Activated CD4-positive, alpha-beta T cell treated with anti-CD3 and anti-CD28 coated beads for 1 hour (primary cell): ENCODE measurements around the gene MARCKS.

ENCODE experiments used
- DNase-seq: peaks from one replicate; pipeline ENCODE4 v3.0.0-alpha.2; 2020

Gene MARCKS

DNA sequence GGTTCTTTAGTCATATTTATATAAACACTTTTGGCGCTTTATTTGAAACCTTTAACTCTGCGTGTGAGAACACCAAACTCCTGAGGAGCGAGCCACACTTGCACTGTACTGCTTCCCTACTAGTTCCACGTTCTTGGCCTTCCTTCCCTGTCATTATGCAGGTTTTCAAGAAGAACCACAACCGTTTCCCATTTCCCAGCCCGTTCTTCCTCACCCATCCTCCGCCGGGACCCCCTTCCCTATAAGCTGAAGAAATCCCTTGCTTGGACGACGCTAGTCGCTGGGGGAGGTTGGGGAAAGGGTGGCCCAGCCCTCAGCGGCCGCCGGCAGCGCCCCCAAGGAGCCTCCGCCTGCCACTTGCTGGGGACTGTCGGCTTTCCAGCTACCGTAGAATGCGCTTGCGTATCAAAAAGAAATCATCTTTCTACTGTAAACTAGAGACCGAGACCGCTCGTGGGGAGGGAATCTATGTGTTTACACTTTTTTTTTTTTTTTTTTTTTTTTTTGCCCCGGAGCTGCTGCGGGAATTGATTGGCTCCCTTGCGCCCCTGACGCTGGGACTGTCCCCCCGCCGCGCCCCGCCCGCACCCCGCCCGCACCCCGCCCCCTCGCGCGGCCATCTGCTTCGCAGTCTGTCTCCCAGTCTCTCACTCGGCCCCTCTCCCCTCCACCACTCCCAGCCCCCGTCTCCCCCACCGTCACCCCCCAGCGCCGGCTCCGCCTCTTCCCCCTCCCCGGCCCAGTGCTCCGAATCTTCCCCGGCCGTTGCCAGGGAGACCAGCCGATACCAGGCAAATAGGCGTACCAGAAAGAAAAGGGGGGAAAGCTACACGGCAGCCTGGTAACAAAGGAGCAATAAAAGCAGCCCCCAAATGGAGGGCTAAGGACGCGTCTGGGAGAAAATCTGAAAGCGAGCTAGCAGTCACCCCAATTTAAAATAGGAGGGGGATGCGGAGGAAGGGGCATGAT, 2.3 kb upstream of the MARCKS start:
- no peak for DNase-seq

DNA sequence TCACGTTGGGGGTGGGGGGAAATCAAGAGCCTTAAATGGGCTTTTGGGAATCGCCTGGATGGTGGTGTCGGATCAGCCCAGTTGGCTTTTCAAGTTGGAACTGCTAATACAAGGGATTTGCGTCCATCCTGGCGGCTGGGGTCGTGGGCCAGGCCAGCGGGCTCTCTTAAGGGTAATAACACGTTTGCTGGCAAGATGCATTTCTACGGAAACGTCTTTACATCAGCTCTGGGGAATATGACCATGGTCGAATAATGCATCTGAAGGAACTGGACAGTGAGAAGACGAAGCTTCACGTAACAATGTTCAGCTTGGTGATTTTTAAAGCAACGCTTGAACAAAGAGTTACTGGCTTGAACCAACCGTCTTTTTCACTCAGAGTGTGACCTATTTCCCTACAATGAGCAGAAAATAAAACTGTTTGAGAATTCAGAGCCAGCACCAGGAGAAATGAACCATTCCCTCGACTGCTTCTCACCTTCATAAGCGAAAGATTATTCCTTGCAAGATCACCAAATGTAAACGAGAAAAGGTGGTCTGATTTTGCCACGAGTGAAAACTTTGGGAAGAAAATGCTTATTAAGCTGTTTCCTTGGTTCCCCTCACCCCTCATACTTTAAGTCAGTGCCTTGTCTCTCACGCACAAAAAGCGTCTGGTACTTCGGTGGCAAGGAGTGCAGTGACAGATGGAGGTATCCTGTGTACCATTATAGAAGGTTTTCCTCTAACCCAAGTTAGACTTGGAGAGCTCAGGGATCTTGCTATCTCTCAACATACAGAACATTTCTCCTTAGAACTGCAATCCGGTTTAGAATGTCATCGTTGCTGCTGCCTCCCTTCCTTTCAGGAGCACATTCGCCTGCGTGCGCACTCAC, 1.4 kb upstream of the MARCKS start:
- DNase-seq, result no peak

DNA sequence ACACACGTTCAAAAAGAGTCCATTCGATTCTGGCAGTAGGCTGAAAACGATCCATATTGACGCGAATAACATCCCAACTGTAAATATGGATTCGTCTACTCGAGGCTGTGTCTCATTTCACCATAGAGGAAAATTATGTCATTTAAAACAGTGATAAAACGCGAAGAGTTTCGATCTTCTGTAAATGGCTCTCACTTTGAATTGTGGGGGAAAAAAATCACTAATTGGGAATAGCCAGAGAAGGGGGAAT, 845 bp upstream of the MARCKS start:
- DNase-seq, result no peak

DNA sequence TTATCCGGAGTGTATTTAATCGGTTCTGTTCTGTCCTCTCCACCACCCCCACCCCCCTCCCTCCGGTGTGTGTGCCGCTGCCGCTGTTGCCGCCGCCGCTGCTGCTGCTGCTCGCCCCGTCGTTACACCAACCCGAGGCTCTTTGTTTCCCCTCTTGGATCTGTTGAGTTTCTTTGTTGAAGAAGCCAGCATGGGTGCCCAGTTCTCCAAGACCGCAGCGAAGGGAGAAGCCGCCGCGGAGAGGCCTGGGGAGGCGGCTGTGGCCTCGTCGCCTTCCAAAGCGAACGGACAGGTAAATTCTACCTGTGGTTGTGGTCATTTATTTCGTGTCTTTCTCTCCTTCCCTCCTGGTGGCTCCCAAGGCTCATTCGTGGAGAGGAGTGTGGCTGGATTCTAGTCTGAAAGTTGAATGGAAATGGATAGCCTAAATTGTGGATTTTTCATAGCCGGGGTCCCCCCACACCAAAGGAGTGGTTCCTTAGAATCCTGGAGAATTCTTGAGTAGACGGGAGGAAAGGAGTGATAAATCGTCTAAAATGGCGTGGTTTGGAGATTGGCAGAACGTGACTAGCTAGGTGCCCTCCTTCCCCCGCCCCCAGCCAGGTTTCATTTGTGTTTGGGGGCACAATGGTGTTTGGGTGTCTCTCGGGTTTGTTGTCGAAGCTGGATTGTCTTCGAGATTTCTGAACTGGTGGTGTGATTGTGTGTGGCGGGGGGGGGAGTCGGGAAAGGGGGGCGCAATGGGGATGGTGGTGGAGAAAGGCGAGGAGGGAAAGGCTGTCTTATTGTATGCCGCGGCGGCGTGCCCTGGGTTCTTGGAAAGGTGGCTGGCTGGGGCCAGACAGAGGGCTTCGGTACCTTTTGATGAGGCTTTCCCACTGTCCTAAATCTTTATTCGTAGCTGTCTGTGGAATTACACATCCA, 673 bp downstream of the MARCKS start:
- no peak for DNase-seq

DNA sequence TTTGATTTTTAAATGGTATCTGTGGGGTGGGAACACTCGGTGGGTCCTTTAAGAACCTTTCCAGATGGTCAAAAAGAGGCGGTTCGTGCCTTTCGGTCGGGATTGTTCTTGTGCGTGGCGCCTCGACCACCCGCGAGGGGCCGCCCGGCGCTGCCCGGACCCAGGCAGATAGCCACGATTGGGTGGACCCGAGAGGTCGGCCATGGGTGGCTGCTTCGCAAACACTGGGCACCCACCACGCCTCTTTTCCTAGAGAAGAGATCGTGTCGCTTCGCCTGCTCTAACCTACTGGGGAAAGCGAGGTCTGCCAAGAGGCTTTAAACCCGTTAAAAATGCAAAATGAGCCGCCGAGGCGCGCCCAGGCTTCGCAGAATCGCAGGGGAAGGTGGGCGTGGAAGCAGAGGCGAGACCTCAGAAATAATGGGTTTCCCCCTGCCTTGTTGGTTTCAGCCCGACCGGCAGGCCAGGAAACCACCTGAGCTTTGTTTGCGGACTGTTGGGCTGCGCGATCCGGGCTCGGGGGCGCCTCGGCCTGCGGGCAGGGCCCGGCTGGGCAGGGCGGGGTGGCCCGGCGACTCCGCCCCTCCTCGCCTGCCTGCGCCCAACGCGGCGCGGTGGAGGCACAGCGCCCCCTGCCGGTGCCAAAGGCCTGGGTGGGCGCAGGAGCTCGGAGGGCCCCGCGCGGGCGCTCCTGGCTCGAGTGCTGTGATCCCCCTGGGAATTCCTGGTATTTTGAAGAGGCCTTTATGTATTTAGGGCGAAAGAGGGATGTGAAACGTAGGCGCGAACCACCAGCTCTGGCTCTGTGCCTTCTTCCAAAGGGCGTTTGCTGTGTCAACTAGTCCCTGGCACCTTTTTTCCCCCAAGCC, 1.6 kb downstream of the MARCKS start:
- DNase-seq, result peak; percentile 54

DNA sequence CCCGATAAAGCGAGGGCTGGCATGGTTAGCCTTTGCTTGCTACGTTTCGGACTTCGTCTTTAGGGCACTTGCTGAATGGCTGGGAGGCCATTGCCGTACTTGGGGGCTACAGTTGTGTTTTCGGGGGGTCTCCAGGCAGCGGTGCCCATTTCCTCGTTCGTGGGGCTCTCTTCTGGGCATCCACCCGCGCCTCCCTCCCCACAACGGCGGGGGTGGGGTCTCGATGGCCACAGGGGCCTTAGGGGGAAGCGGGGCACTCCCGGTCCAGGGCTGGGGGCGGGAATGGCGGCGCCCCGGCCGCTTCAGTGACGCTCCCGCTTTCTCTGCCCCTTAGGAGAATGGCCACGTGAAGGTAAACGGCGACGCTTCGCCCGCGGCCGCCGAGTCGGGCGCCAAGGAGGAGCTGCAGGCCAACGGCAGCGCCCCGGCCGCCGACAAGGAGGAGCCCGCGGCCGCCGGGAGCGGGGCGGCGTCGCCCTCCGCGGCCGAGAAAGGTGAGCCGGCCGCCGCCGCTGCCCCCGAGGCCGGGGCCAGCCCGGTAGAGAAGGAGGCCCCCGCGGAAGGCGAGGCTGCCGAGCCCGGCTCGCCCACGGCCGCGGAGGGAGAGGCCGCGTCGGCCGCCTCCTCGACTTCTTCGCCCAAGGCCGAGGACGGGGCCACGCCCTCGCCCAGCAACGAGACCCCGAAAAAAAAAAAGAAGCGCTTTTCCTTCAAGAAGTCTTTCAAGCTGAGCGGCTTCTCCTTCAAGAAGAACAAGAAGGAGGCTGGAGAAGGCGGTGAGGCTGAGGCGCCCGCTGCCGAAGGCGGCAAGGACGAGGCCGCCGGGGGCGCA, 2.4 kb downstream of the MARCKS start:
- no peak for DNase-seq

DNA sequence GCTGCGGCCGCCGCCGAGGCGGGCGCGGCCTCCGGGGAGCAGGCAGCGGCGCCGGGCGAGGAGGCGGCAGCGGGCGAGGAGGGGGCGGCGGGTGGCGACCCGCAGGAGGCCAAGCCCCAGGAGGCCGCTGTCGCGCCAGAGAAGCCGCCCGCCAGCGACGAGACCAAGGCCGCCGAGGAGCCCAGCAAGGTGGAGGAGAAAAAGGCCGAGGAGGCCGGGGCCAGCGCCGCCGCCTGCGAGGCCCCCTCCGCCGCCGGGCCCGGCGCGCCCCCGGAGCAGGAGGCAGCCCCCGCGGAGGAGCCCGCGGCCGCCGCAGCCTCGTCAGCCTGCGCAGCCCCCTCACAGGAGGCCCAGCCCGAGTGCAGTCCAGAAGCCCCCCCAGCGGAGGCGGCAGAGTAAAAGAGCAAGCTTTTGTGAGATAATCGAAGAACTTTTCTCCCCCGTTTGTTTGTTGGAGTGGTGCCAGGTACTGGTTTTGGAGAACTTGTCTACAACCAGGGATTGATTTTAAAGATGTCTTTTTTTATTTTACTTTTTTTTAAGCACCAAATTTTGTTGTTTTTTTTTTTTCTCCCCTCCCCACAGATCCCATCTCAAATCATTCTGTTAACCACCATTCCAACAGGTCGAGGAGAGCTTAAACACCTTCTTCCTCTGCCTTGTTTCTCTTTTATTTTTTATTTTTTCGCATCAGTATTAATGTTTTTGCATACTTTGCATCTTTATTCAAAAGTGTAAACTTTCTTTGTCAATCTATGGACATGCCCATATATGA, 3.2 kb downstream of the MARCKS start:
- DNase-seq, result no peak

DNA sequence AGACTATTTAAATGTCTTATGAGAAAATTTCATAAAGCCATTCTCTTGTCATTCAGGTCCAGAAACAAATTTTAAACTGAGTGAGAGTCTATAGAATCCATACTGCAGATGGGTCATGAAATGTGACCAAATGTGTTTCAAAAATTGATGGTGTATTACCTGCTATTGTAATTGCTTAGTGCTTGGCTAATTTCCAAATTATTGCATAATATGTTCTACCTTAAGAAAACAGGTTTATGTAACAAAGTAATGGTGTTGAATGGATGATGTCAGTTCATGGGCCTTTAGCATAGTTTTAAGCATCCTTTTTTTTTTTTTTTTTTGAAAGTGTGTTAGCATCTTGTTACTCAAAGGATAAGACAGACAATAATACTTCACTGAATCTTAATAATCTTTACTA, 5.0 kb downstream of the MARCKS start:
- no peak for DNase-seq

DNA sequence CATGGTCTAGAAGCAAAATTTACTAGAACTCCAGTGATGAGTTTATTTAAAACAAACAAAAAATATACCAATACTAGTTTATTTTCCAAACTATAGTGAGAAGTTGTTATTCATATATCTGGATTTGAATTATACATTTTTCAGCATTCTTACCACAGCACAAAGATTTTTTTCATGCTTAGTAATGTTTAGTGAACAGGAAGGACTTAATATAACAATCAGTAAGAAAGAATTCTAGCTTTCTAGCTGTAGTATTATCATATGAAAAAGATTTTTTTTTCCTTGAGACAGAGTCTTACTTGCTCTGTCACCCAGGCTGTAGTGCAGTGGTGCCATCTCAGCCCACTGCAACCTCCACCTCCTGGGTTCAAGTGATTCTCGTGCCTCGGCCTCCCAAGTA, 13.8 kb downstream of the MARCKS start:
- DNase-seq, result no peak

DNA sequence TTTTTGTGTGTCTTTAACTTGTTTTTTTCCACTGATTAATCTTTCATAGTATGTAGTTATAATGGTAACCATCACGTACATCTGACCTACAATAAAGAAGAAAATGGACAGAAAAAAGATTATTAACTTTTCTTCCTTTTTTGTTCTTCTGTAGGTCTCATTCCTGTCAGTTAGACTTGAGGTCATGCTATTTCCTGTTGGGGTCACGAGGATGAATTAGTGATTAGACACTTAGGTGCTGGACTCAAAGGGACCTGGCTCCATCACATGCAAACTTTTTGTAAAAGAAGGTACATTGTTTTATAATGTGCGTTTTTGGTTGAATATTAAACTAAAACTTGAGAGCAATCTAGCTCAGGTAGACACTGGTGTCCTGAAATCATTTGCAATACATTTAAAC, 14.8 kb downstream of the MARCKS start:
- no peak for DNase-seq

DNA sequence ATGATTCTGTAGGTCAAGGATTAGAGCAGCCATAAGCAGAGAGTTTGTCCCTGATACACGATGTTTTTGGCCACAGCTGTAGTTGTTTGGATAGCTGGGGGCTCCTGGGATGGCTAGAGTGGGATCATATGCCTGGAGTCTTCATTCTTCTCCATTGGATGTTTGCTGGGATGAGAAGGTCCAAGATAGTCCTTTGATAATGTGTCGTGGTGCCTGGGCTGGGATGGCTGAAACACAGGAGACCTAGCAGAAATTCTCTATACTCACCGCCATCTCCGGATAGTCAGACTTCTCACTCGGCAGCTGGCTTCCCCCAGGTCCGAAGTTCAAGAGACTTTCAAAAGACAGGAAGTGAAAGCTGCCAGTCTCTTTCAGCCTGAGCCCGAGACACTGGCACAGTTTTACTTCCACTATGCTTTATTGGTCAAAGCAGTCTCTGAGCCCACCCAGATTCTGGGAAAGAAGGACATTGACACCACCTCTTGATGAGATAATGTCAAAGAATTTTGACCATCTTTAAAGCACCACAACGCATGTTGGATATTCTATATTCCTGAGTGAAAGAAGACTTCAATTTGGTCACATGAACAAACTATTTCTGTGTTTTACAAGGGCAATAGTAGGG, 16.0 kb downstream of the MARCKS start:
- DNase-seq, result no peak

DNA sequence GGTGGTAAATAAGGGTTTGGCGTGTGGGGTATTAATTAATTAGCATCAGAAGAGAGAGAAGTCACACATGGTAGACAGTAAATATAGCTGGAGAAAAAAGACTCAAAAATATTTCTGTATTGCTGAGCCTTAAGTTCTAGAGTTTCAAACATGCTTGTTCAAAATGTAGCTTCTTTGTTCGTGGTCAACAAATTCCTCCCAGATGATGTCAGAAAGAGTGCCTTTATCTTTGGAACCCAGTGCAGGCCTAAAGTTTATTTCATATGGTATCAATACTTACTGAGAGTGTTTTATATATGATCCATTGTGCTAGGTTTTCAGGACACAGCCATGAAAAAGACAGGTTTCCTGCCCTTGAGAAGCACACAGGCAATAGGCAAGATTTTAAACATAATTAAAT, 18.3 kb downstream of the MARCKS start:
- no peak for DNase-seq

DNA sequence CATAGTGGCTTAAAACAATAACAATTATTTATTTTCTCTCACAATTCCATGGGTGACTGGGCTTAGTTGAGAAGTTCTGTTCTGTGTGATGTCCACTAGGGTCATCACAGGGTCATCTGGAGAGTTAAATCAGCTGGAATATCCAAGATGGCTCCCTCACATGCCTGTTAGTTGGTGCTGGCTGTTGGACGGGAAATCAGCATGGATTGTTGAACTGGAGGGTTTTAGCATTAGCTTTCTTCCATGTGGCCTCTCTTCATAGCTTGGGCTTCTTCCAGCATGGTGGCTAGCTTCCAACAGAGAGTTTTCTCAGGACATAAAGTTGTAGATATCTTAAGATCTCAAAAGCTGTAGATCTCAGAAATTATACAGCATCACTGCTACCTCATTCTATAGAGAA, 19.6 kb downstream of the MARCKS start:
- no peak for DNase-seq

DNA sequence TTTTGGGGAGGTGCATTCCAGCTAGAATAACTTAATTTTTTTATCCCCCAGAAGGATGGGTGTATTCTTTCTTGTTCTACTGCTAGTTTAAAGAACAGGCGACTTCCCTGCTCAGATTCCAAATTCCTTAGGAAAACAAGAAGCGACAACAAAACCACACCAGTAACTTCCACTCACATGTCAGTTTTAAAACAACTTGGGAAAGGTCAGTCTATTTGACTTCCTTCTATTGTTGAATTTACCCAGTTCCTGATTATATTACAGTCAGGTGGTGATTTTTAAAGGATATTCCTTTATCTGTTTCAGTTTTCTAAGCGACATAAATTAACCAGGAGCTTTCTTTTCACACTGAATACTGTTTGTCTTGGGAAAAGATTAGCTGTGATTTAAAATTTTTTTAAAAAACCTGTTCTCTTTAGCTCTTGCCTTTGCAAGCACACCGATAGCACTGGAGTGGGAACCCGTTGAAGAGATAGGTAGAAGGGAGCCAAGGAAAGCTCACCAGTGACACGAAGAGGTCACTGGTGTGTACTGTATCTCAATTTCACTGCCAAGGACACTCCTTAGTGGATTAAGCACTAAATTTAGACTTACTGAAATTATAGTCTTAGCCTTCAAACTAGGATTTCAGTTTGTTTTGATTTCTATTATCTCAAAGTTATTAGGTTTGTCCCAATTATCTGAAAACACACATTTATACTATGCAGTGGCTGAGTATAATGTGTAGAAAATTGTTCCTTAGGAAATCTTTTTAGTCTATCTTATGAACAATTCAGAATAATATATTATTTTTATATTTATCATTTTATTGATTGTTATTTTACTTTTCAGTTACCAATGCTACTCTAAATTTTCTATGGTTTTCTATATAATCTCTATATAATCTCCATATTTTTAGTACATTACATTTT, 22.3 kb downstream of the MARCKS start:
- no peak for DNase-seq

DNA sequence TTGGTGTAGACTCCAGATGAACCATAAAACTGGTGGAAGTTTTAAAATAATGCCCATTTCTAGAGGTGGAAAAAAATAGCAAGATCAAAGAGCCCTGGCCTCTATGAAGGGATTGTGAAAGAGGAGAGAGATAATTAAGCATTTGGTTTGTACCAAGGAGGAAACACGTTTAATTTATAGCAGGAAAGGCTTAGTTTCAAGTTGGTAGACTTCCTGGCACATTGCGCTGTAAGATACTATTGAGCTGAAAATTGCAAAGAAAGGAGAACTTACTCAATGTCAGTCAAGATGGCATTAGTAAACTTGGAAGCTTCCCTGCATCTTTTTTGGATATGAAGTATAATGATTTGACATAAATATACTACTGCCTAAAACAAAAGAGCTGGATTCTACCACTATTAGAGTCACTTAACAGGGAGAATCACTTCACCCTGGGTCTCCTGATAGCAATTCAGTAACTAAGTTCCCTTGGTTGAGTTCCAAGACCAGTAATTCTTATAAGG, 24.4 kb downstream of the MARCKS start:
- DNase-seq, result no peak

DNA sequence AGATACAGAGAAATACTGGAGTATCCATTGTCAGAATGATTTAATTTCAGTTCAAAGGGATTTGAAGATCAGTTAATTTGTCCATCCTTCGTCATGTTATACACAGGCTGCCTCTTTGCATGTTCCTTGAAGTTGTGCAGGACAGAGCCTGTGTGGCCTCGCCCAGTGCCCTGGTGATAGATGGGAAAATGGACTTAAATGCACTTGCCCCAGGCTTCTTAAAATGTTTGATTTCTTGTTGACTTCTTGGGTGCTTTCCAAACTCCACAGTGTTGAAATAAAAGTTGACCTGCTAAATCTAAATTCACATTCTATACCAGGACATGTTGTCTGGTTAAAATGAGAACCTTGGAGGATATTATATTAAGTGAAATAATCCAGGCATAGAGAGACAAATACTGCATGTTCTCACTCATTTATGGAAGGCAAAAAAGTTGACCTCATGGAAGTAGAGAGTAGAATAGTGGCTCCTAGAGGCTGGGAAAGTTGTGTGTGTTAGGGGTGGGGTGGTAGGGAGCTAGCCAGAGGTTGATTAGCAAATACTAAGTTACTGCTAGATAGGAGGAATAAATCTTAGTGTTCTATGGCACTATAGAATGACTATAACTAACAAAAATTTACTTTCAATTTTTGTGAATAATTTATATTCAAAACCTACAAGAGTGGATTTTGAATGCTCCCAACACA, 25.3 kb downstream of the MARCKS start:
- DNase-seq, result no peak

DNA sequence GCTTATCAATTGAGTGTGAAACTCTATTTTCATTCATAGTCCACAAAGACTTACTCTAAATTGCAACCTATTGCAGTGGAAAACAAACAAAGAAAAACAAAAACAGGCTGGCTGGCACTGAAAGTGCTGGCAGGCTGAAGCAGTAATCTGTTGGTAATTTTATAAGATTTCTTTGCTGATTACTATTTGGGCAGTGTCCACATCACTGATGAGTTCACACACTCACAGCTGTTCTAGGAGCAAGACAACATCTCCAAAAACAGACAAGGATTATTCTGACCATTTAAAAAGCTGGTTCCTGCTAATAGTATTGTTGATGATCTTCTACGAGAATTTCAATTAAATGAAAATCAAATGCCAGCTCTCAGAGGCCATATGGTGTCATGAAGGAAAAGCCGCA, 26.9 kb downstream of the MARCKS start:
- no peak for DNase-seq

DNA sequence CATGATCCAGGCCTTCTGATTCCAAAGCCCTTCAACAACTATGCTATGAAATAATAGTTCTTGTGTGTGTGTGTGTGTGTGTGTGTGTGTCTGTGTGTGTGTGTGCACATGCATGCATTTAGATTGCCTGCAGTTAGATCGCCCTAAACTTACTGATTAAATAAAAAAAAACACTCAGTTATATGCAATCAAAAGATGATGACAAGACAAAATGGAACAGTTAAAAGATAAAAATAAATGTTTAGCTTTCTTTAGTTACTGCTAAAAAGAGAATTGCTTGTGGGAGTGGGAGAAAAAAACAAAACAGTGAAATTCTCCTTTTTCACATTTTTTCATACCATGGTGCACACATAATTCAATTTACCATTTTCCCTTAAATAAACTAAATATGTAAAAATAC, 29.4 kb downstream of the MARCKS start:
- no peak for DNase-seq
